Measurements from ENCODE around the gene TENM4. TPM values are rescaled to one million over a fixed set of nuclear protein-coding genes. Genes with fewer than 3 reads are reported as not detected.

TENM4 gene
- total and polyA plus RNA-seq, 4 donors: 0.02 to 0.33 (median 0.14) TPM

DNA sequence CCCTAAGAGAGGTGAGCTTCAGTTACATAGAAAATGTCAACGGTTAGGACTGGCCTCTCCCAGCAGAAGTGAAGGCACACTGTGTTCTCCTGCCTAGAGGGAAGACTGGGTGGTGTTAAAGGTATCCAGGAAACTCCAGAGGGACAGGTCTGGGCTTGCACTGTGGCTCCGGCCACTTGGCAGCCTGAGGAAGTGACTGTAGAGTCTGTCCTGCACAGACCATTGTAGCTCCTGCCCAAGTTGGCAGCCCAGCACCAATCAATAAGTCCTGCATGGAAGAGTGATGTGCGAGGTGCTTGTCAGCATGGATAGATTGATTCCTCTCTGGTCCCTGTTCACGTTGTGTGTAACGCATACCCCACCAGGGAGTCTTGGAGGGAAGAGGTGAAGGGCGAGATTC lies 284.8 kb downstream of the TENM4 start:
- Histone ChIP-seq H3K9me3 (ENCODE audit: control insufficient read depth in 4 of 4, low read length in 3 of 4) (no peaks in the 10 kb centered on the region), H3K9ac (ENCODE audit: low read depth in 1 of 2, low read length in 2 of 2) (no peak overlapping the region), H3K27ac (ENCODE audit: low read depth in 1 of 2, low read length in 2 of 2) (no peak overlapping the region), H3K27me3 (ENCODE audit: control insufficient read depth in 4 of 4, insufficient read depth in 4 of 4, low read length in 3 of 4) (no peaks in the 10 kb centered on the region), H3K4me1 (ENCODE audit: control insufficient read depth in 4 of 4, insufficient read depth in 4 of 4, low read length in 3 of 4) (no peaks in the 10 kb centered on the region), H3K36me3 (ENCODE audit: control insufficient read depth in 4 of 4, insufficient read depth in 3 of 4, low read depth in 1 of 4, low read length in 3 of 4) (no peaks in the 10 kb centered on the region), H3K4me3 (ENCODE audit: low read depth in 1 of 3, low read length in 3 of 3) (no peak overlapping the region)
- no peak for TF ChIP-seq HNF4G (IDR thresholded peaks at IDR 0.05)
- TF ChIP-seq RXRA (IDR thresholded peaks at IDR 0.05): no peak
- no peak for TF ChIP-seq TAF1 (conservative IDR thresholded peaks at IDR 0.05)
- no peak for TF ChIP-seq FOXA2 (IDR thresholded peaks at IDR 0.05)
- no peak for TF ChIP-seq EGR1 (IDR thresholded peaks at IDR 0.05; ENCODE audit: low read depth in 2 of 2)
- TF ChIP-seq, protein P1, sequence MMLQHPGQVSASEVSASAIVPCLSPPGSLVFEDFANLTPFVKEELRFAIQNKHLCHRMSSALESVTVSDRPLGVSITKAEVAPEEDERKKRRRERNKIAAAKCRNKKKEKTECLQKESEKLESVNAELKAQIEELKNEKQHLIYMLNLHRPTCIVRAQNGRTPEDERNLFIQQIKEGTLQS (IDR thresholded peaks at IDR 0.05): no peak
- TF ChIP-seq NR2F2 (IDR thresholded peaks at IDR 0.05): no peak
- TF ChIP-seq HNF4A (conservative IDR thresholded peaks at IDR 0.05): no peak
- TF ChIP-seq SP1 (IDR thresholded peaks at IDR 0.05): no peak
- TF ChIP-seq, protein P2, sequence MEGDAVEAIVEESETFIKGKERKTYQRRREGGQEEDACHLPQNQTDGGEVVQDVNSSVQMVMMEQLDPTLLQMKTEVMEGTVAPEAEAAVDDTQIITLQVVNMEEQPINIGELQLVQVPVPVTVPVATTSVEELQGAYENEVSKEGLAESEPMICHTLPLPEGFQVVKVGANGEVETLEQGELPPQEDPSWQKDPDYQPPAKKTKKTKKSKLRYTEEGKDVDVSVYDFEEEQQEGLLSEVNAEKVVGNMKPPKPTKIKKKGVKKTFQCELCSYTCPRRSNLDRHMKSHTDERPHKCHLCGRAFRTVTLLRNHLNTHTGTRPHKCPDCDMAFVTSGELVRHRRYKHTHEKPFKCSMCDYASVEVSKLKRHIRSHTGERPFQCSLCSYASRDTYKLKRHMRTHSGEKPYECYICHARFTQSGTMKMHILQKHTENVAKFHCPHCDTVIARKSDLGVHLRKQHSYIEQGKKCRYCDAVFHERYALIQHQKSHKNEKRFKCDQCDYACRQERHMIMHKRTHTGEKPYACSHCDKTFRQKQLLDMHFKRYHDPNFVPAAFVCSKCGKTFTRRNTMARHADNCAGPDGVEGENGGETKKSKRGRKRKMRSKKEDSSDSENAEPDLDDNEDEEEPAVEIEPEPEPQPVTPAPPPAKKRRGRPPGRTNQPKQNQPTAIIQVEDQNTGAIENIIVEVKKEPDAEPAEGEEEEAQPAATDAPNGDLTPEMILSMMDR (IDR thresholded peaks at IDR 0.05; ENCODE audit: low read depth, low read length, missing input control): no peak
- TF ChIP-seq, protein P3, sequence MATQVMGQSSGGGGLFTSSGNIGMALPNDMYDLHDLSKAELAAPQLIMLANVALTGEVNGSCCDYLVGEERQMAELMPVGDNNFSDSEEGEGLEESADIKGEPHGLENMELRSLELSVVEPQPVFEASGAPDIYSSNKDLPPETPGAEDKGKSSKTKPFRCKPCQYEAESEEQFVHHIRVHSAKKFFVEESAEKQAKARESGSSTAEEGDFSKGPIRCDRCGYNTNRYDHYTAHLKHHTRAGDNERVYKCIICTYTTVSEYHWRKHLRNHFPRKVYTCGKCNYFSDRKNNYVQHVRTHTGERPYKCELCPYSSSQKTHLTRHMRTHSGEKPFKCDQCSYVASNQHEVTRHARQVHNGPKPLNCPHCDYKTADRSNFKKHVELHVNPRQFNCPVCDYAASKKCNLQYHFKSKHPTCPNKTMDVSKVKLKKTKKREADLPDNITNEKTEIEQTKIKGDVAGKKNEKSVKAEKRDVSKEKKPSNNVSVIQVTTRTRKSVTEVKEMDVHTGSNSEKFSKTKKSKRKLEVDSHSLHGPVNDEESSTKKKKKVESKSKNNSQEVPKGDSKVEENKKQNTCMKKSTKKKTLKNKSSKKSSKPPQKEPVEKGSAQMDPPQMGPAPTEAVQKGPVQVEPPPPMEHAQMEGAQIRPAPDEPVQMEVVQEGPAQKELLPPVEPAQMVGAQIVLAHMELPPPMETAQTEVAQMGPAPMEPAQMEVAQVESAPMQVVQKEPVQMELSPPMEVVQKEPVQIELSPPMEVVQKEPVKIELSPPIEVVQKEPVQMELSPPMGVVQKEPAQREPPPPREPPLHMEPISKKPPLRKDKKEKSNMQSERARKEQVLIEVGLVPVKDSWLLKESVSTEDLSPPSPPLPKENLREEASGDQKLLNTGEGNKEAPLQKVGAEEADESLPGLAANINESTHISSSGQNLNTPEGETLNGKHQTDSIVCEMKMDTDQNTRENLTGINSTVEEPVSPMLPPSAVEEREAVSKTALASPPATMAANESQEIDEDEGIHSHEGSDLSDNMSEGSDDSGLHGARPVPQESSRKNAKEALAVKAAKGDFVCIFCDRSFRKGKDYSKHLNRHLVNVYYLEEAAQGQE (IDR thresholded peaks at IDR 0.05): no peak
- TF ChIP-seq, protein P4, sequence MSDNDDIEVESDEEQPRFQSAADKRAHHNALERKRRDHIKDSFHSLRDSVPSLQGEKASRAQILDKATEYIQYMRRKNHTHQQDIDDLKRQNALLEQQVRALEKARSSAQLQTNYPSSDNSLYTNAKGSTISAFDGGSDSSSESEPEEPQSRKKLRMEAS (IDR thresholded peaks at IDR 0.05): no peak
- TF ChIP-seq RAD21 (IDR thresholded peaks at IDR 0.05): no peak
- TF ChIP-seq GABPA (IDR thresholded peaks at IDR 0.05 in 1 of 2, conservative IDR thresholded peaks at IDR 0.05 in 1 of 2): no peak
- TF ChIP-seq JUND (IDR thresholded peaks at IDR 0.05): no peak
- TF ChIP-seq FOXA1 (IDR thresholded peaks at IDR 0.05): no peak
- DNase-seq (ENCODE audit: low spot score): no peak
- 70% methylated on average over 6 of the region's 6 CpGs for WGBS

DNA sequence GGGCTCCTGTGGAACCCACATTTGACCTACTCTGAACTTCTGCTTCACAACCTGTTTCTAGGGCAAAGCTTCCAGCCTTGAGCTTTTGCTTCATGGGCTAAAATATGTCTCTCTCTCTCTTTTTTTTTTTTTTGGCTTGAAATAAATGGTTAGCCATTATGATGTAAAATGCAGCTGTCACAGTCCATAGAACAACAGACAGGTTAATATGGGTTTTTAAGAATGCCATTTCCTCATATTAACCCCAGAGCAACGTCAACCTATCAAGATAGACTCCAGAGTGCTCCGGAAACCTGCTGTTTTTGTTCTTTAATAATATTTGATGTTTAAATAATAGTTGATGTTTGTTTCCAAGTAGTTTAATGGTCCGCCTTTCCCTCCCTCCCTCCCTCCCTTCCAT lies 285.6 kb downstream of the TENM4 start:
- DNase-seq (ENCODE audit: low spot score): no peak
- H3K27me3 ChIP-seq (ENCODE audit: control insufficient read depth in 4 of 4, insufficient read depth in 4 of 4, low read length in 3 of 4): no peaks in the 10 kb centered on the region
- no peak overlapping the region for H3K4me3 ChIP-seq (ENCODE audit: low read depth in 1 of 3, low read length in 3 of 3)
- no peak overlapping the region for H3K27ac ChIP-seq (ENCODE audit: low read depth in 1 of 2, low read length in 2 of 2)
- H3K9ac ChIP-seq (ENCODE audit: low read depth in 1 of 2, low read length in 2 of 2): no peak overlapping the region
- H3K36me3 ChIP-seq (ENCODE audit: control insufficient read depth in 4 of 4, insufficient read depth in 3 of 4, low read depth in 1 of 4, low read length in 3 of 4): no peaks in the 10 kb centered on the region
- no peak for TF ChIP-seq SP1 (IDR thresholded peaks at IDR 0.05)
- TF ChIP-seq, protein P3 (IDR thresholded peaks at IDR 0.05): no peak
- TF ChIP-seq TAF1 (conservative IDR thresholded peaks at IDR 0.05): no peak
- TF ChIP-seq, protein P1 (IDR thresholded peaks at IDR 0.05): no peak
- TF ChIP-seq YY1 (IDR thresholded peaks at IDR 0.05): no peak
- no peak for TF ChIP-seq RXRA (IDR thresholded peaks at IDR 0.05)
- TF ChIP-seq, protein P4 (IDR thresholded peaks at IDR 0.05): no peak
- no peak for TF ChIP-seq HNF4G (IDR thresholded peaks at IDR 0.05)
- TF ChIP-seq RAD21 (IDR thresholded peaks at IDR 0.05): no peak
- no peak for TF ChIP-seq EGR1 (IDR thresholded peaks at IDR 0.05; ENCODE audit: low read depth in 2 of 2)
- TF ChIP-seq HNF4A (conservative IDR thresholded peaks at IDR 0.05): no peak
- no peak for TF ChIP-seq NR2F2 (IDR thresholded peaks at IDR 0.05)
- no peak for TF ChIP-seq GABPA (IDR thresholded peaks at IDR 0.05 in 1 of 2, conservative IDR thresholded peaks at IDR 0.05 in 1 of 2)
- TF ChIP-seq FOXA1 (IDR thresholded peaks at IDR 0.05): no peak
- TF ChIP-seq, protein P5, sequence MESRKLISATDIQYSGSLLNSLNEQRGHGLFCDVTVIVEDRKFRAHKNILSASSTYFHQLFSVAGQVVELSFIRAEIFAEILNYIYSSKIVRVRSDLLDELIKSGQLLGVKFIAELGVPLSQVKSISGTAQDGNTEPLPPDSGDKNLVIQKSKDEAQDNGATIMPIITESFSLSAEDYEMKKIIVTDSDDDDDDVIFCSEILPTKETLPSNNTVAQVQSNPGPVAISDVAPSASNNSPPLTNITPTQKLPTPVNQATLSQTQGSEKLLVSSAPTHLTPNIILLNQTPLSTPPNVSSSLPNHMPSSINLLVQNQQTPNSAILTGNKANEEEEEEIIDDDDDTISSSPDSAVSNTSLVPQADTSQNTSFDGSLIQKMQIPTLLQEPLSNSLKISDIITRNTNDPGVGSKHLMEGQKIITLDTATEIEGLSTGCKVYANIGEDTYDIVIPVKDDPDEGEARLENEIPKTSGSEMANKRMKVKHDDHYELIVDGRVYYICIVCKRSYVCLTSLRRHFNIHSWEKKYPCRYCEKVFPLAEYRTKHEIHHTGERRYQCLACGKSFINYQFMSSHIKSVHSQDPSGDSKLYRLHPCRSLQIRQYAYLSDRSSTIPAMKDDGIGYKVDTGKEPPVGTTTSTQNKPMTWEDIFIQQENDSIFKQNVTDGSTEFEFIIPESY (IDR thresholded peaks at IDR 0.05): no peak
- H3K9me3 ChIP-seq (ENCODE audit: control insufficient read depth in 4 of 4, low read length in 3 of 4): no peaks in the 10 kb centered on the region
- 87% methylated on average over 3 of the region's 3 CpGs for WGBS
- H3K4me1 ChIP-seq (ENCODE audit: control insufficient read depth in 4 of 4, insufficient read depth in 4 of 4, low read length in 3 of 4): no peaks in the 10 kb centered on the region
